Measurements from ENCODE around the gene CCHCR1. TPM values are rescaled to one million over a fixed set of nuclear protein-coding genes. Genes with fewer than 3 reads are reported as not detected.

CCHCR1 gene
- total and polyA plus RNA-seq, 2 experiments from 2014 or later: 6.1 to 8.9 TPM

DNA sequence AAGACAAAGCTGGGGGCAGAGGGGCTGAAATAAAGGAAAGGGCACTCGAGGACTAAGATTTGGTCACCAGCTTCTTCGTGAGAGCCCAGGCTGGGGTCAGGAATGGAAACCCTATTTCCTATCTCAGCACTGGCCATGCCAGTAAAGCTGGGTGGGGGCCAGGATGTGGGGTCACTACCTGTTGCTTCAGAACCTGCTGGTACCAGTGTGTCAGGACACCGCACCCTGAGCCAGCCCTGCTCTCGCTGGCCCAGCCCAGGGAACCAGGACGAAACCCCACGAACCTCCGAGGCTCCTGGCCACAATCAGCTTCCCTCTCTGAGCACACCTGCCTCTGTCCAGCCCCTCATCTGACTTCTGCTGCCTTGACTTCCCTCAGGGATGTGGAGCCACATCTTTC is 39.4 kb downstream of the CCHCR1 start:
- Histone ChIP-seq H4K20me1 (ENCODE audit: insufficient read depth, poor library complexity, severe bottlenecking) (no peaks in the 10 kb centered on the region), H3K79me2 (no peaks in the 10 kb centered on the region), H3K4me1 (ENCODE audit: insufficient read depth) (peaks cover 24% of the 10 kb centered on the region), H3K4me3 (no peak overlapping the region), H3K27ac (no peak overlapping the region), H2AFZ (no peak overlapping the region), H3K36me3 (replicated peaks; ENCODE audit: insufficient read depth, low read depth) (no peaks in the 10 kb centered on the region), H3K9me3 (ENCODE audit: low read depth) (no peaks in the 10 kb centered on the region), H3K9me2 (replicated peaks; ENCODE audit: insufficient read depth) (no peaks in the 10 kb centered on the region), H3K27me3 (no peaks in the 10 kb centered on the region), H3K4me2 (no peak overlapping the region)
- 96% methylated on average over 7 of the region's 7 CpGs for WGBS (ENCODE audit: low lambda C conversion rate, missing lambda C conversion rate)
- TF ChIP-seq EZH2phosphoT487 (IDR thresholded peaks at IDR 0.05; ENCODE audit: low read depth, severe bottlenecking, unreplicated experiment) (no peak), EZH2 (IDR thresholded peaks at IDR 0.05; ENCODE audit: borderline replicate concordance) (no peak), CTCF (IDR thresholded peaks at IDR 0.05; ENCODE audit: poor library complexity) (no peak)
- DNase-seq (ENCODE audit: low spot score): no peak

DNA sequence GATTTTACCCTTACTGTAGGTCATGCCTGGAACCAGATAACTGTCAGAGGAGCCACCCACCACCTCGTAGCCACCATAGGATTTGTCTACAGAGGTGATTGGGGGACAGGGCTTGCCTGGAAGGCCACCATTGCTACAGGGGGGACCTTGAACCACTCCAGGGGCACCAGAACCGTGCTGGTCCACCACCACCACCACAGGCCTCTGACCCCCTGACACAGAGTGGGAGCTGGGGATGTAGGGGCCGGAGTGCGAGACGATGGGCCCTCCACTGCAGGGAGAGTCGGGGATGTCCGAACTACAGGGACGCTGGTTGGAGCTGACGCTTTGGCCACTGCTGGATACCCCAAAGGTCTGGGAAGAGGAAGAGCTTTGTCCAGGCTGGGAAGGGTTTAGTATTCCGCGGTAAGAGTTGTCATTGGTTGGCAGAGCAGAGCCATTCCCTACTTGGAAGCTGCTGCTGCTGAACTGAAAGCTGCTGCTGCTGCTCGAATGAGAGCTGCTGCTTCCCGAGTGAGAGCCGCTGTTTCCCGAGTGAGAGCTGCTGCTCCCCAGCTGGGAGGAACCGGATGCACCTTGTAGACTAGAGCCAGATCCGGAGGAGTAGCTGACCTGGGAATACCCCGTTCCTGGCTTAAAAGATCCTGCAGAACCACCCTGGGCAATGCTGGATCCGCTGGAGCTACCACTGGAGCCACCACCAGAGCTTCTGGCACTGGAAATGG is 40.8 kb downstream of the CCHCR1 start:
- H3K4me2 ChIP-seq: no peak overlapping the region

GRCh38 chr6:31115941-31116560 is 41.6 kb downstream of the CCHCR1 start:
- no peak for TF ChIP-seq EZH2 (IDR thresholded peaks at IDR 0.05; ENCODE audit: borderline replicate concordance)
- TF ChIP-seq CTCF (IDR thresholded peaks at IDR 0.05; ENCODE audit: poor library complexity): no peak
- TF ChIP-seq EZH2phosphoT487 (IDR thresholded peaks at IDR 0.05; ENCODE audit: low read depth, severe bottlenecking, unreplicated experiment): no peak
- Histone ChIP-seq H3K4me3 (no peak overlapping the region), H4K20me1 (ENCODE audit: insufficient read depth, poor library complexity, severe bottlenecking) (no peaks in the 10 kb centered on the region), H3K36me3 (replicated peaks; ENCODE audit: insufficient read depth, low read depth) (no peaks in the 10 kb centered on the region), H3K79me2 (no peaks in the 10 kb centered on the region), H3K4me2 (no peak overlapping the region), H3K9me2 (replicated peaks; ENCODE audit: insufficient read depth) (no peaks in the 10 kb centered on the region), H3K27ac (no peak overlapping the region), H3K4me1 (ENCODE audit: insufficient read depth) (peaks cover 18% of the 10 kb centered on the region), H2AFZ (no peak overlapping the region), H3K9me3 (ENCODE audit: low read depth) (no peaks in the 10 kb centered on the region), H3K27me3 (no peaks in the 10 kb centered on the region)
- WGBS (ENCODE audit: low lambda C conversion rate, missing lambda C conversion rate): 91% methylated on average over 12 of the region's 12 CpGs
- DNase-seq (ENCODE audit: low spot score): no peak

More for the DNA sequence above, 40.8 kb downstream of the CCHCR1 start:
- Histone ChIP-seq H3K4me3 (no peak overlapping the region), H3K4me1 (ENCODE audit: insufficient read depth) (peaks cover 18% of the 10 kb centered on the region), H3K79me2 (no peaks in the 10 kb centered on the region), H3K9me2 (replicated peaks; ENCODE audit: insufficient read depth) (no peaks in the 10 kb centered on the region), H3K36me3 (replicated peaks; ENCODE audit: insufficient read depth, low read depth) (no peaks in the 10 kb centered on the region), H4K20me1 (ENCODE audit: insufficient read depth, poor library complexity, severe bottlenecking) (no peaks in the 10 kb centered on the region), H3K9me3 (ENCODE audit: low read depth) (no peaks in the 10 kb centered on the region), H3K27ac (no peak overlapping the region), H2AFZ (no peak overlapping the region), H3K27me3 (no peaks in the 10 kb centered on the region)
- 84% methylated on average over 19 of the region's 19 CpGs for WGBS (ENCODE audit: low lambda C conversion rate, missing lambda C conversion rate)
- no peak for DNase-seq (ENCODE audit: low spot score)
- TF ChIP-seq EZH2phosphoT487 (IDR thresholded peaks at IDR 0.05; ENCODE audit: low read depth, severe bottlenecking, unreplicated experiment) (no peak), EZH2 (IDR thresholded peaks at IDR 0.05; ENCODE audit: borderline replicate concordance) (no peak), CTCF (IDR thresholded peaks at IDR 0.05; ENCODE audit: poor library complexity) (no peak)

Data from hepatocyte (in vitro differentiated cells).